ENCODE measurements around the gene CTNND1. TPM values are rescaled to one million over a fixed set of nuclear protein-coding genes. Genes with fewer than 3 reads are reported as not detected.

The CTNND1 gene
- total and polyA plus RNA-seq, 2 experiments from 2014 or later = 65.0 to 130 TPM

- Histone ChIP-seq H3K4me1 (ENCODE audit: insufficient read depth) (peaks cover 71% of the 10 kb centered on the region), H3K36me3 (replicated peaks; ENCODE audit: insufficient read depth, low read depth) (no peaks in the 10 kb centered on the region), H3K9me2 (replicated peaks; ENCODE audit: insufficient read depth) (no peaks in the 10 kb centered on the region), H3K27ac (no peak overlapping the region), H3K4me2 (no peak overlapping the region), H3K4me3 (no peak overlapping the region), H2AFZ (no peak overlapping the region), H3K9me3 (ENCODE audit: low read depth) (no peaks in the 10 kb centered on the region), H4K20me1 (ENCODE audit: insufficient read depth, poor library complexity, severe bottlenecking) (peaks cover 38% of the 10 kb centered on the region), H3K79me2 (peaks cover 99% of the 10 kb centered on the region), H3K27me3 (no peaks in the 10 kb centered on the region)
- DNase-seq (ENCODE audit: low spot score) = no peak
- no peak for TF ChIP-seq EZH2 (IDR thresholded peaks at IDR 0.05; ENCODE audit: borderline replicate concordance)
- no peak for TF ChIP-seq EZH2phosphoT487 (IDR thresholded peaks at IDR 0.05; ENCODE audit: low read depth, severe bottlenecking, unreplicated experiment)
- TF ChIP-seq, protein P1, sequence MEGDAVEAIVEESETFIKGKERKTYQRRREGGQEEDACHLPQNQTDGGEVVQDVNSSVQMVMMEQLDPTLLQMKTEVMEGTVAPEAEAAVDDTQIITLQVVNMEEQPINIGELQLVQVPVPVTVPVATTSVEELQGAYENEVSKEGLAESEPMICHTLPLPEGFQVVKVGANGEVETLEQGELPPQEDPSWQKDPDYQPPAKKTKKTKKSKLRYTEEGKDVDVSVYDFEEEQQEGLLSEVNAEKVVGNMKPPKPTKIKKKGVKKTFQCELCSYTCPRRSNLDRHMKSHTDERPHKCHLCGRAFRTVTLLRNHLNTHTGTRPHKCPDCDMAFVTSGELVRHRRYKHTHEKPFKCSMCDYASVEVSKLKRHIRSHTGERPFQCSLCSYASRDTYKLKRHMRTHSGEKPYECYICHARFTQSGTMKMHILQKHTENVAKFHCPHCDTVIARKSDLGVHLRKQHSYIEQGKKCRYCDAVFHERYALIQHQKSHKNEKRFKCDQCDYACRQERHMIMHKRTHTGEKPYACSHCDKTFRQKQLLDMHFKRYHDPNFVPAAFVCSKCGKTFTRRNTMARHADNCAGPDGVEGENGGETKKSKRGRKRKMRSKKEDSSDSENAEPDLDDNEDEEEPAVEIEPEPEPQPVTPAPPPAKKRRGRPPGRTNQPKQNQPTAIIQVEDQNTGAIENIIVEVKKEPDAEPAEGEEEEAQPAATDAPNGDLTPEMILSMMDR (IDR thresholded peaks at IDR 0.05; ENCODE audit: poor library complexity) = no peak
- 95% methylated on average over 2 of the region's 2 CpGs for WGBS (ENCODE audit: low lambda C conversion rate, missing lambda C conversion rate)
Observed at GRCh38 chr11:57785072-57785471, 23.5 kb downstream of the CTNND1 start.

GRCh38 chr11:57786436-57786835, 24.8 kb downstream of the CTNND1 start:
- TF ChIP-seq, protein P1 (IDR thresholded peaks at IDR 0.05; ENCODE audit: poor library complexity) = no peak
- TF ChIP-seq EZH2 (IDR thresholded peaks at IDR 0.05; ENCODE audit: borderline replicate concordance) = no peak
- no peak for TF ChIP-seq EZH2phosphoT487 (IDR thresholded peaks at IDR 0.05; ENCODE audit: low read depth, severe bottlenecking, unreplicated experiment)
- H3K9me2 ChIP-seq (replicated peaks; ENCODE audit: insufficient read depth) = no peaks in the 10 kb centered on the region
- H3K27ac ChIP-seq = peak overlapping the region; percentile 72
- DNase-seq (ENCODE audit: low spot score) = no peak
- H3K9me3 ChIP-seq (ENCODE audit: low read depth) = no peaks in the 10 kb centered on the region
- no peak overlapping the region for H3K4me2 ChIP-seq
- 88% methylated on average over 4 of the region's 4 CpGs for WGBS (ENCODE audit: low lambda C conversion rate, missing lambda C conversion rate)
- H3K36me3 ChIP-seq (replicated peaks; ENCODE audit: insufficient read depth, low read depth) = no peaks in the 10 kb centered on the region
- H3K79me2 ChIP-seq = peaks cover 99% of the 10 kb centered on the region
- H4K20me1 ChIP-seq (ENCODE audit: insufficient read depth, poor library complexity, severe bottlenecking) = peaks cover 35% of the 10 kb centered on the region
- H3K27me3 ChIP-seq = no peaks in the 10 kb centered on the region
- H3K4me3 ChIP-seq = no peak overlapping the region
- H2AFZ ChIP-seq = no peak overlapping the region
- H3K4me1 ChIP-seq (ENCODE audit: insufficient read depth) = peaks cover 58% of the 10 kb centered on the region

GRCh38 chr11:57787006-57787604, 25.5 kb downstream of the CTNND1 start:
- H3K9me2 ChIP-seq (replicated peaks; ENCODE audit: insufficient read depth) = no peaks in the 10 kb centered on the region
- TF ChIP-seq EZH2phosphoT487 (IDR thresholded peaks at IDR 0.05; ENCODE audit: low read depth, severe bottlenecking, unreplicated experiment) = no peak
- TF ChIP-seq EZH2 (IDR thresholded peaks at IDR 0.05; ENCODE audit: borderline replicate concordance) = no peak
- TF ChIP-seq, protein P1 (IDR thresholded peaks at IDR 0.05; ENCODE audit: poor library complexity) = no peak
- no peak overlapping the region for H2AFZ ChIP-seq
- peaks cover 100% of the 10 kb centered on the region for H3K79me2 ChIP-seq
- peak overlapping the region; percentile 72 for H3K27ac ChIP-seq
- peak overlapping the region; percentile 61 for H3K4me2 ChIP-seq
- WGBS (ENCODE audit: low lambda C conversion rate, missing lambda C conversion rate) = 79% methylated on average over 4 of the region's 4 CpGs
- DNase-seq (ENCODE audit: low spot score) = no peak
- peaks cover 58% of the 10 kb centered on the region for H3K4me1 ChIP-seq (ENCODE audit: insufficient read depth)
- peaks cover 35% of the 10 kb centered on the region for H4K20me1 ChIP-seq (ENCODE audit: insufficient read depth, poor library complexity, severe bottlenecking)
- no peaks in the 10 kb centered on the region for H3K9me3 ChIP-seq (ENCODE audit: low read depth)
- no peaks in the 10 kb centered on the region for H3K27me3 ChIP-seq
- no peak overlapping the region for H3K4me3 ChIP-seq
- H3K36me3 ChIP-seq (replicated peaks; ENCODE audit: insufficient read depth, low read depth) = no peaks in the 10 kb centered on the region

Measured in hepatocyte (in vitro differentiated cells).